AG04449 (cell line): Measurements from ENCODE around the gene HSDL1.
A peak's percentile ranks its signal among the peaks of the same experiment; 100 is the strongest.

Experiments used
- CTCF ChIA-PET: fragments of 350-600 bp; formaldehyde crosslinking; extraction: SDS; loops from one replicate; lab custom pipeline; 2021; ENCODE audit warnings: antibody characterized with exemption; lab: Yijun Ruan, JAX
- POLR2A ChIA-PET: fragments of 400-600, 350-600 bp; formaldehyde crosslinking; extraction: SDS; loops from one replicate; lab custom pipeline; 2020; ENCODE audit warnings: antibody characterized with exemption, inconsistent platforms; lab: Yijun Ruan, JAX
- DNase-seq: peaks from one replicate; pipeline ENCODE4 v3.0.0-alpha.2; 2010; ENCODE audit warnings: low read depth, low spot score
- H3K4me3 ChIP-seq: 2 replicates; pipeline ENCODE4 v1.5.1; 2011; ENCODE audit warnings: low read depth, mild to moderate bottlenecking, control low read depth, low read length
- TF ChIP-seq, protein P1 (sequence below): IDR thresholded peaks from one replicate; pipeline ENCODE4 v1.5.1; 2011; ENCODE audit warnings: mild to moderate bottlenecking, moderate library complexity, low read length, control low read depth, inconsistent platforms; ENCODE audit not compliant: insufficient read depth; ENCODE audit errors: missing control alignments

Gene HSDL1

DNA sequence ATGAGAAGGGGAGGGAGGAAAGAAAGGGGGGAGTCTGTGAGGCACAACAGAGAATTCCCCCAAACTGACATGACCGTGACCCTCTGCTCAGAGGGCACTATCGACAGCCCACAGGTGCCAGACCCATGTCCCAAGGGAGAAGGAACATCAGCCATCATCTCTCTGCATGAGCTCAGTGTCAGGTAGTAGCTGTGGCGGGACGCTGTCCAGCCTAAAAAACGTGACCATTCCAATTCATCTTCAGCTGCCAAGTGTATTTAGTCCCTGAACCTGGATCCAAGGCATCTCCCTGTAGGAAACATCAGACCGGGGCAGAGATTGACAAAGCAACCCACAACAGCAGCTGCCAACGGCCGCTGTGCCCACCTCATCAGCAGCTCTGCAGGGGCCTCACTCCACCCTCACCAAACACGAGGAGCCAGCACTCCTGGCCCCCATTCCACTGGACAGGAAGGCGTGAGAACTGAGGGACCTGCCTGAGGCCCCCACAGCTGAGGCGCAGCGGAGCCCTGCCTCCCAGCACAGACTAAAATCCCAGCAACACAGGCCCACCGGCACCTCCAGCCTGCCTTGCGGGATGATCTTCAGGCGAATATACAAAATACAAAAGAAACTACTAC lies 33.3 kb upstream of the HSDL1 start:
- no peak overlapping the region for H3K4me3 ChIP-seq
- TF ChIP-seq, protein P1, sequence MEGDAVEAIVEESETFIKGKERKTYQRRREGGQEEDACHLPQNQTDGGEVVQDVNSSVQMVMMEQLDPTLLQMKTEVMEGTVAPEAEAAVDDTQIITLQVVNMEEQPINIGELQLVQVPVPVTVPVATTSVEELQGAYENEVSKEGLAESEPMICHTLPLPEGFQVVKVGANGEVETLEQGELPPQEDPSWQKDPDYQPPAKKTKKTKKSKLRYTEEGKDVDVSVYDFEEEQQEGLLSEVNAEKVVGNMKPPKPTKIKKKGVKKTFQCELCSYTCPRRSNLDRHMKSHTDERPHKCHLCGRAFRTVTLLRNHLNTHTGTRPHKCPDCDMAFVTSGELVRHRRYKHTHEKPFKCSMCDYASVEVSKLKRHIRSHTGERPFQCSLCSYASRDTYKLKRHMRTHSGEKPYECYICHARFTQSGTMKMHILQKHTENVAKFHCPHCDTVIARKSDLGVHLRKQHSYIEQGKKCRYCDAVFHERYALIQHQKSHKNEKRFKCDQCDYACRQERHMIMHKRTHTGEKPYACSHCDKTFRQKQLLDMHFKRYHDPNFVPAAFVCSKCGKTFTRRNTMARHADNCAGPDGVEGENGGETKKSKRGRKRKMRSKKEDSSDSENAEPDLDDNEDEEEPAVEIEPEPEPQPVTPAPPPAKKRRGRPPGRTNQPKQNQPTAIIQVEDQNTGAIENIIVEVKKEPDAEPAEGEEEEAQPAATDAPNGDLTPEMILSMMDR, result no peak
- POLR2A ChIA-PET, result interaction anchor here (1.7 kb wide), 2 partner anchors 9 to 61 kb away, joined by 5 to 10 read pairs; partner anchors contain the start of genes MBTPS1 and TAF1C
- CTCF ChIA-PET, result interaction anchor here (1.1 to 7.8 kb wide), 6 partner anchors 8 to 306 kb away, joined by 3 to 116 read pairs (median 4); partner anchors contain the start of genes MBTPS1 and TAF1C
- DNase-seq, result no peak

DNA sequence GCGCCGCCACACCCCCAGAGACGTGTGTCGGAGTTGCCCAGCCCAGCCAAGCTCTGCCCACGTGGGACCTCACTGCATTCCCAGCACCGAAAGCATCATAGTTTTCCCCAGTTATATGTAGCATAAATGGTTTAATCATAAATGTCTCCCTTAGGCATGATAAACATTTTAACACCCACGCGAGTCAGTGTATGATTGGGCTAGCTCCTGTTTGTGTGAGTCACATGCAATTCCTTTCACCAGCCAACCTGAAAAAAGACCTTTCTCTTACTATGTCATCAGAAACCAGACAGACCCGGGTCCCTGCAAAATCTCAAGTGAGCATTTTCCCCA lies 32.7 kb upstream of the HSDL1 start:
- H3K4me3 ChIP-seq, result no peak overlapping the region
- peak; percentile 52 for DNase-seq
- ChIA-PET CTCF (interaction anchor here (0.8 to 8.0 kb wide), 11 partner anchors 9 to 306 kb away, joined by 3 to 116 read pairs (median 4); partner anchors contain the start of genes MBTPS1 and TAF1C), POLR2A (interaction anchor here (1.7 kb wide), 2 partner anchors 9 to 61 kb away, joined by 5 to 10 read pairs; partner anchors contain the start of genes MBTPS1 and TAF1C)
- TF ChIP-seq, protein P1, result no peak

DNA sequence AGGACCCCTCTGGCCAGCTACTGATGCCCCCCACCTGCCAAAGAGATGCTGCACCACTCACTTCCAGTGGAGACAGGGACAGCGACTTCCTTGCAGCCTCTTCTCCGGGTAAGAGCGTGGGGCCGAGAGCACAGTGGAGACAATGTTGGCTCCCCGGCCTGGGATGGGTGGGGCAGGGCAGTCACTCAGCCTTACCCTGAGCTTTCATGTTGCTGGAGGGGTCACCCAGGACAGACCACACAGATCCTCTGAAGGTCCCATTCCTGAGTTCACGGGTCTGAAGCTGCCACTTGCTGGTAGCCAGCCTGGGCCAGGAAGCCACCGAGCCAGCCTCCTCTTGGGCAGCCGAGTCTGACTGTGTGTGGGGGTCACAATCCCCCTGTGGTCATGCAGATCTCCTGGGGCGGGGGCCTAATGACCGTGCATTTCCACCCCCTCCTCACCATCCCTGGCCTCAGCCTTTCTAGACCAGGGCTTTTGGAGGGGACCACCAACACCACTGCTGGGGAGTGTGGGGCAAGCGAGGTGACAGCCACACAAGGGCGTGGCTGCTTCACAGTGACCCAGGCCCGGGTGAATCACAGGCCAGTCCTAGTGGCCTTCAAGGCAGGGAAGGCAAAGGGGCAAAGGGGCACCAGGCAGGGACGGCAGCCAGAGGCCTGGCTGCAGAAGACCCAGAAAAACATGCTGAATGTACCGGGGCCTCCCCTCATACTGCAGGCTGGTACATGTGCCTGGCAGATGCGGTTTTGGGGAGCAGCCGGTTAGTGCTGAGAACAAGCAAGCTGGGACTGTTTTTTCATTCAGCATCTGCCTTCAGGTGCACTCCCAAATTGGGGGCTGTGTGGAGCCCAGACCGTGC lies 31.4 kb upstream of the HSDL1 start:
- CTCF ChIA-PET, result interaction anchor here (0.6 to 8.0 kb wide), 32 partner anchors 10 to 327 kb away, joined by 3 to 116 read pairs (median 6); partner anchors contain the start of genes MBTPS1 and TAF1C
- TF ChIP-seq, protein P1, result no peak
- no peak overlapping the region; the same call in 1 of the 2 replicates for H3K4me3 ChIP-seq
- DNase-seq, result no peak
- POLR2A ChIA-PET, result interaction anchor here (0.6 to 1.7 kb wide), 3 partner anchors 9 to 60 kb away, joined by 3 to 10 read pairs (median 5); partner anchors contain the start of genes MBTPS1 and TAF1C

DNA sequence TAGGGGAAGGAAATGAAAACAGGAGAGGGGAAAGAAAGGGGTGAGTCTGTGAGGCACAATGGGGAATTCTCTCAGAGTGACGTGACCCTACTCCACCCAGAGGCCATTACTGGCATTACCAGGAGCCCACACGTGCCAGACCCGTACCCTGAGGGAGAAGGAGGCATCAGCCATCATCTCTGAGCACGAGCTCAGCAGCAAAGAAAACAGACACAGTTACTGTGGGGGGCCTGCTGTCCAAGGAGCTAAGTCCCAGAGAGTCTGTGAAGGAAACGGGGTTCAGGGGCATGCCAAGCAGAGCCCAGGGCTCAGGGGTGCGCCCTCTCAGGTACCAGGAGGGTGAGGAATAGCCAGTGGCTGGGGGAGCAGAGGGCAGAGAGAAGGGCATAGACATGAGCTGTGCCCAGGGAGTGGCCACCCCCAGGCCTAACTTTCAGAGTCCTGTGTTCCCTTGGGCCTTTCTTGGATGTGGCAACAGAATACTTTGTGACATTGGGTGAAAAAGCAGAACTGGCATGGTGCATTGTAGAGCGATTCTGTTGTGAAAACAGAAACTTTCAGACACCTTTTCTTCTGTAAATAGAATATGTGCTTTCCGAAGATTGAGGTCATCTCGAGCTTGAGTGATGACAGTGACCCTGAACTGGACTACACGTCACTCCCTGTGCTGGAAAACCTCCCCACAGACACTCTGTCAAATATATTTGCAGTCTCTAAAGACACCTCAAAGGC lies 30.5 kb upstream of the HSDL1 start:
- ChIA-PET CTCF (interaction anchor here (0.6 to 8.0 kb wide), 31 partner anchors 9 to 328 kb away, joined by 3 to 116 read pairs (median 5); partner anchors contain the start of genes MBTPS1 and TAF1C), POLR2A (no interaction called here)
- TF ChIP-seq, protein P1, result peak; percentile 89
- no peak overlapping the region for H3K4me3 ChIP-seq
- DNase-seq, result no peak

DNA sequence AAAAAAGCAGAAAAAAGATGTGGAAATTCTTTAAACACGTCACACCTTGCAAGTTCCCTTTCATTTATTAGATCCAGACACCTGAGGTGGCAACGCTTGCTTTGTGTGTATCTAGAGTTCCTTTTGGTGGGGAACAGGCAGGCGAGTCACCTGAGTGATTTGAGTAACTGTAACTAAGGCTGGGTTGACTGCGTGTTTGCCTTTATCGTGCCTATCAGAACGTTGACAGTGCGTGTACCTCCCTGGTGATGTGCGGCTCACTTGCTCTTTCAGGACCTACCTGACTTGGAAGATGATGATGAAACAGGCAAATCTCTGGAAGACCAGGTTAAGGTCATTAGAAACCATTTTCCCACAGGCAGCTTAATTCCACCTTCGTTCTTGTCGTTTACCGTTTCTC lies 29.4 kb upstream of the HSDL1 start:
- DNase-seq, result no peak
- ChIA-PET CTCF (interaction anchor here (0.9 to 8.0 kb wide), 15 partner anchors 8 to 217 kb away, joined by 3 to 116 read pairs (median 14); partner anchors contain the start of genes MBTPS1 and TAF1C), POLR2A (no interaction called here)

More for the DNA sequence above, 29.4 kb upstream of the HSDL1 start:
- TF ChIP-seq, protein P1, result no peak
- no peak overlapping the region for H3K4me3 ChIP-seq
